Stimulated activated CD4-positive, alpha-beta T cell treated with anti-CD3 and anti-CD28 coated beads, Interleukin-4, amount 100 ng/mL, for 48 hours (primary cell): ENCODE data around the gene NOTCH2NLA.
"Not testable (repeated sequence)": the region's sequence is repeated elsewhere in the genome, so short reads cannot be mapped to it uniquely, and the experiment has no call there.

Experiments used
- DNase-seq, 2 donors: peaks; one replicate each; pipeline ENCODE4 v3.0.0-alpha.2; 2020; ENCODE audit warnings: low read depth in 2 of 2

NOTCH2NLA gene

GRCh38 chr1:146228710-146229477, at the start of gene NOTCH2NLA:
TSS of gene NOTCH2NLA (minus strand) at chr1:146229021. CDS start at chr1:146189337, 39,684 bp downstream.
- DNase-seq: peak in 1 of 2 donors; percentile 14

- not testable (repeated sequence) for DNase-seq
These were observed 49.5 kb upstream of the NOTCH2NLA start for GRCh38 chr1:146278346-146278745.

DNA sequence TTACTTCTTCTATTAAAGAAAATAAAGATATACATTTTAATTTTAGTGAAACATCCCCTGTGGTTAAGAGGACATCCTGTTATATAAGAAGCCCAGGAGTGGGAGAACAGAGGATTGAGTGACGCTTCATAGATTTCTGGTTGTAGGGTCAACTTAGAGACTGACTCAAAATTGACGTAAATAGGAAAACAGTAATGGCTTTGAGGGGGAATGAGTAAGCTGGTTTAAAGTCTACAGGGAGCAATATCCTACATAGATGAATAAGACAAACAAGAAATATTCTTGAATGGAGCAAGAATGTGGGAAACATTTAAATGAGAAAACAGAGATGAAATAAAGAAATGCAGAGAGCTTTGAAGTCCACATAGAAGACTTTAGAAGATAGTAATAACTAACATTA, 48.3 kb upstream of the NOTCH2NLA start:
- not testable (repeated sequence) for DNase-seq

- DNase-seq: not testable (repeated sequence)
These were observed 45.3 kb upstream of the NOTCH2NLA start for GRCh38 chr1:146274083-146274482.

DNA sequence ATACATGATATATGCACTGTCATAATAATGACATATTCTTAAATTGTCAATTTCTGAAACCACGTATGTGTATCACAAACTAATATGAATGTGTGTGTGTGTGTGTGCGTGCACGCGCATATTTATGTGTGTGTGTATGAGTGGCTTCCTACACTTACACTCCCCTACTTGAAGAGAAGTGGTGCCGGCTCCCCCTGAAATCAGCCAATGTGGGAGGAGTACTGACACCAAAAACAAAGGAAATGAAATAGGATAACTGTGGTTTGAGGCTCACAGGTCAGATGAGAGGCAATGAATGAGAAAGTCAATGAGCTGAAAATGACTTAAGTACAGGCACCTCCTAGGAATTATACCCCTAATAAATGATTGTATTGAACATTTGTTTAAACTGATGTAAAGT, 44.4 kb upstream of the NOTCH2NLA start:
- DNase-seq: not testable (repeated sequence)

- DNase-seq: not testable (repeated sequence)
These were observed 43.9 kb upstream of the NOTCH2NLA start for GRCh38 chr1:146272734-146273133.

DNA sequence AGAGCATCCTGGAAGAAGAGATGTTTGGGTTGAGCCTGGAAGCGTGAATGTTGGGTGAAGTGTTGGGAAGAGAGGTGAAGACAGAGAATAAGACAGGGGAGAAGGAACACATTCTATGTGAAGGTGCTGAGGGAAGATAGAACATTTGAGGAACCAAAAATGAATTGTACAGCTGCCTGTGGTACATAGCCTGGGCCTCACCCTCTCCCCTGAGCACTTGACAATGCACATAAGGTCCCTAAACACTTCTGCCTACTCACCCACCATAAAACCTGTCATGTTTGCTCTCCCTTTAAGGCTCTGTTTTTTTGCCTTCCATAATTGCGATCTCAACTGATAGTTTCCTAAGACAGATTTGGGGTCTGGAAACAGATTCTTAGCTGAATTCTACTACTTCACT, 43.2 kb upstream of the NOTCH2NLA start:
- not testable (repeated sequence) for DNase-seq

- not testable (repeated sequence) for DNase-seq
These were observed 41.3 kb upstream of the NOTCH2NLA start for GRCh38 chr1:146270129-146270528.

DNA sequence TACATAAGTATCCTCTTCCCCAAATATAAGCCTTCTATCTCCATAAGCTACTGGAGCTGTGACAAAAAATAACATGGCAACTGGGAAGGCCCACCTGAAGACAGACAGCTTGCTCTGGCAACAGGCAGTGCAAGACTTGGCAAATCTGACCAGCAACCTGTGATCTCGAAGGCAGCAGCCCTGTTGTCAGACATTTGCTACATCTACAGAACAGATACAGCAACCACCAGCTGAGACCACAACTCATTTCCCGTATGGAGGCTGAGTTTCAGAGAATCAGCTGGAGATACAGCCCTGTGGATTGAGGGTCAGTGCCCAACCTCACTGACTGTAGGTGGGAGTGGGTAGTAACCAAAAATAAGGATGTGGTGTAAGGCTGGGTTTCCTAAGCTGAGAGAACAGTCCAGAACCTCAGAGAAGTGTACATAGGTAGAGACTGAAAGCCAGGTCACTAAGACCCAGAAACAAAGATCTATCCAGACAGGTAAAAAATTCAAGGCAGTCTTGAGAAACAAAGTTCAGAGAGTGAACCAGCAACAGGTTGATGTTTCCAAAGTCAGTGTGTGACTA, 37.4 kb upstream of the NOTCH2NLA start:
- not testable (repeated sequence) for DNase-seq

- not testable (repeated sequence) for DNase-seq
These were observed 35.9 kb upstream of the NOTCH2NLA start for GRCh38 chr1:146264761-146265160.

DNA sequence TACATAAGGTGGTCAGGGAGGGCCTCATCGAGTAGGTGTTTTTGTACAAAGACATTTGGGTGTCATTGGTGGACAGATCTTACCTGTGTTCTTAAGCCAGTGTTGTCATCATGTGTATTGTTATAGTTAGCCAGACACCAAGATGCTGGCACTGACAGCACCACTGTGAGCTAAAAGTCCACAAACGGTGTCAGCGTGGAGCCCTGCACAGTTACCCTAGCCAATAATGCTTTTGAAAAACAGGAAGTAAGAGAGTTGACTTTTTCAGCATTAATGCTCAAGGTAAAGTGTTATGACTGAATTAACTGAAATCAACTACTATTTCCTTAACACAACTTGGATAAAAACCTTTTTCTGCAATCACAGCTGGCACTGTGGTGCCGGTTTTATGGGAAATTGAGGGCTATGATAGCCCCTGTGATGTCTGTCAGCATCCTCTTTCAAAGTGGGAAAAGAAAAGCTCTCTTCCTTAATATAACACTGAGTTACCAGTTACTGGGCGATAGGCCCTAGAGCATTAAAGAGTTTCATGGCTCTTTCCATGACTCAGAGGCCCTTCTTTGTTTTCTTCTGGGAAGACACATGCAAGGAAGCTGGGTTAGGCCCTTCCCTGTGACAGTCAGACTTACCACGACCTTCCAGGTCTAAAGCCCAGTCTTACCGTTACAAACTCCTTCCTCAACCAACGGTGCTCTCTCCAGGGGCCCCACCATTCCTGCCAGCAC, 31.3 kb upstream of the NOTCH2NLA start:
- DNase-seq: not testable (repeated sequence)

DNA sequence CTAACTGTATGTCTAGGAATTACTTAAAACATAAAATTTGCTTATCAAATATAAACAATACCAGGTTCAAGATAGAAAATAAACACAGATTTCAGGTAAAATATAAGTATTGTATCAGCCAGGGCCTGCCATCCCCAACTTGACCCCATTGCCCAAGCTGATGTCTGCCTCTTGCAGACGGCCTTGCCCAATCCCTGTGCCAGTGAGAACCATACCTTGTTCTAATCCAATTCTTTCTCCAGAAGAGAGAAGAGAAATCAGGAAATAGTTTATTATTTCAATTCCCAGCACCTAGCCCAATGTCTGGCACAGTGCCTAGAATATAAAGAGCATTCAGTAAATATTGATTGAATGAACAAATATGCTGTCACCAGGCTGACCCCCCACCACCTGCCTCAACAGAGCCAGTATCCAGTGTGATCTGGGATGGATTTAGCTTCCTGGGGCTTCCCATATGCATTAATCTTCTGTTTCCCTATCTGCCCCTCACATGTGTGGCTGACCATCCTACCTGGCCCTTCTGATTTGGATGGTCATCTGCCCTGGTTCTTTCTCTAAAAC, 29.3 kb upstream of the NOTCH2NLA start:
- not testable (repeated sequence) for DNase-seq

GRCh38 chr1:146254569-146255197, 25.9 kb upstream of the NOTCH2NLA start:
- not testable (repeated sequence) for DNase-seq

DNA sequence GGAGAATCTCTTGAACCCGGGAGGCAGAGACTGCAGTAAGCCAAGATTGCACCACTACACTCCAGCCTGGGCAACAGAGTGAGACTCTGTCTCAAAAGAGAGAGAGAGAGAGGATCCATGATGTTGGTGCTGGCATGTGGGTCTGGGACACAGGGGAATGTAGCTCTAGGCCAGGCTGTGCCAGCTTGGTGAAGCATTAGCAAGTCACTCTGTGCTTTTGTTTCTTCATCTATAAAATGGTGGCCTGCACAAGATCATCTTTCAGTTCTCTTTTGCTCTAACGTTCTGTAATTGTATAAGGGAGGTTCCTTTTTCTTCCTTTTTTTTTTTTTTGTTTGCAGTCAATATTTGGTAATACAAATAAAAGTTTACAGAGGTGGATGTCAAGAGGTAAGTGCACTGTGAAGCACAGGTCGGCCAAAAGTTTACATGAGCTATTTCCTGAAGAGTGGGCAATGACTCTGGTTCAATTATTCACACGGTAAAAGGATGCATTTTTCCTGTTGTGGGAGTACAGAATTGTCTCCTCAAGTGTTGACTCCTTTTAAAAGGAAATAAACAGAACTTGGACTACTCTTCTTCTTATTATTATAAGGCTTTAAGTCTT, 24.5 kb upstream of the NOTCH2NLA start:
- DNase-seq: not testable (repeated sequence)

DNA sequence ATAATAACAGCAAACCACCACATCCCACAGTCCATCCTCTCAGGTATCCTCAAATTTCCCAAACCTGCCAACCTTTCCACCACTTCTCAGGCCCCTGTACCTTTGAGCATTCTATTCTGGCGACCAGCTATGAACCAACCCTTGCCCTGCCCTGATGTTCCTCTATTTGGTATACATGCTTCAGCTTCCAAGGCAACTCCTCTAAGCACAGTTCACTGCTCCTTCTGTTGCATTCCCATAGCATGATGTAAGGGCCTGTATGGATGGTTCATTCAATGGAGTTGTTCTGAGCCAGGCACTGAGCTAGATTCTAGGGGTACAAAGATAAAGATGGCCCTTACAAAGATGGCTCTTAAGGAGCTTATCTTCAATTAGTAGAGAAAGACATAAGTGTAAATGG, 22.7 kb upstream of the NOTCH2NLA start:
- DNase-seq: not testable (repeated sequence)

DNA sequence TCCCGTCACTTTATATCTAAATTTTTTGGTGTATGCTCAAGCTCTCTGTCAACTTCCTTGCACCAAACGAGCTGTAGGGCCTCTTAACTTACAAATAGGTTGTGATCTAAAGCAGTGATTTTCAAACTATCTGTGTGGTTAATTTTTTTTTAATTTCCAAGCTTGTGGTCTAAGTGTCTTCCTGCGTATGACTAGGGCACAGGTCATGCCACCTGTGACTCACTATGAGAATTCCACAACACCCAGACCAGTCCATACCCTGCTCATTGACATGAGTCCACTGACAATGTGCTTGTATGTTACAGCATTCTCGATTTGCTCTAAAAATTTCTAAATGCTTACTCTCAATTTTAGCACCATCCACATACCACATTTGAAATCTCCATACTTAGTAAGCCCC, 19.8 kb upstream of the NOTCH2NLA start:
- not testable (repeated sequence) for DNase-seq

GRCh38 chr1:146236626-146237025, 7.8 kb upstream of the NOTCH2NLA start:
- DNase-seq: not testable (repeated sequence)

DNA sequence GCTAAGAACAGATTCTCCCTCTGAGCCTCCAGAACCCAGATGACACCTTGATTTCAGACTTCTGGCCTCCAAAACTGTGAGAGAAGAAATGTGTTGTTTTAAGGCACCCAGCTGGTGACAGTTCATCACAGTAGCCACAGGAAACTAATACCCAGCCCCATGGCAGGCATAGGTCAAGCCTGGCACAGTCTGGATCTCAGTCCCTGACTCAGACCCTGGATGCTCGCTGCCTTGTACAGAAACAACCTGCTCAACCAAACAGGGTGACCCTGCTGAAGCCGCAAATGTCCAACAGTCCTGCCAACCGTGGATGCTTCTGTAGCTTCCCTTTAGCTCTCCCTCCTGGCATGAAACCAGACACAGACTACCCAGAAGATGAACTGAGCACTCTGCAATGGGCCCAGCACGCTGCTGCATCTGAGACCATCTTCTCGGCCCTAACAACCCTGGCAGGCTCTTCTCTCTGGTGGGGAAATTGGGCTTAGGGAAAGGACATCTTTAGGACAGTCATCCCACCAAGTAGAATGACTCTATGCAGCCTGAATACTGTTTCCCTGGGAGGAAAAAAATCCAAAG, 7.3 kb upstream of the NOTCH2NLA start:
- DNase-seq: not testable (repeated sequence)

- peak in 1 of 2 donors; percentile 0 for DNase-seq
These were observed 608 bp downstream of the NOTCH2NLA start for GRCh38 chr1:146228144-146228682.

- not testable (repeated sequence) for DNase-seq
These were observed 54.3 kb downstream of the NOTCH2NLA start for GRCh38 chr1:146174531-146174930.
